K562 (cell line): ENCODE results near the gene NIPBL.

ENCODE experiments used
- C11orf30 ChIP-seq: fragments of 450-650 bp; IDR thresholded peaks from 2 replicates; pipeline ENCODE4 v1.6.1; 2016; ENCODE audit warnings: low read depth, mild to moderate bottlenecking
- CREBBP ChIP-seq: IDR thresholded peaks from one replicate; pipeline ENCODE4 v1.6.1; 2012; ENCODE audit warnings: low read depth, mild to moderate bottlenecking, control low read depth, inconsistent platforms, low read length
- CTCF ChIP-seq, 3 experiments: IDR thresholded peaks in 2 of 3; conservative IDR thresholded peaks in 1 of 3; 2 replicates each; pipeline ENCODE4 v1.5.1; 2011 to 2012; ENCODE audit warnings: low read length in 3 of 3, mild to moderate bottlenecking in 3 of 3, control low read depth in 2 of 3, improper control_type of control experiment in 1 of 3, inconsistent platforms in 1 of 3, low read depth in 1 of 3, mixed read lengths in 1 of 3, moderate library complexity in 1 of 3; ENCODE audit not compliant: insufficient read depth in 2 of 3
- DPF2 ChIP-seq: fragments of 450-650 bp; IDR thresholded peaks from 2 replicates; pipeline ENCODE4 v1.6.1; 2016
- EP300 ChIP-seq: IDR thresholded peaks from 2 replicates; pipeline ENCODE4 v1.6.1; 2012; ENCODE audit warnings: low read length, improper control_type of control experiment
- ESRRB ChIP-seq: fragments of 250-450 bp; sonication (Bioruptor Pico); IDR thresholded peaks from 2 replicates; pipeline ENCODE4 v1.5.0; 2020; ENCODE audit warnings: mild to moderate bottlenecking, moderate library complexity, borderline replicate concordance
- FUS ChIP-seq: fragments of 200-400 bp; formaldehyde crosslinking; optimal IDR thresholded peaks from 2 replicates; pipeline ENCODE3; 2017; ENCODE audit warnings: low read depth, low read length
- GATA2 ChIP-seq: sonication (generic); formaldehyde crosslinking; IDR thresholded peaks from 2 replicates; pipeline ENCODE4 v1.4.0; 2020; ENCODE audit warnings: mild to moderate bottlenecking, missing genetic modification reagents
- KAT7 ChIP-seq: sonication (generic); formaldehyde crosslinking; IDR thresholded peaks from 2 replicates; pipeline ENCODE4 v1.8.0; 2022; ENCODE audit warnings: missing genetic modification reagents, mild to moderate bottlenecking, borderline replicate concordance
- NKRF ChIP-seq: fragments of 450-650 bp; IDR thresholded peaks from 2 replicates; pipeline ENCODE4 v1.6.1; 2016; ENCODE audit warnings: borderline replicate concordance
- SMAD1 ChIP-seq: fragments of 150-350 bp; IDR thresholded peaks from 2 replicates; pipeline ENCODE4 v1.6.1; 2014; ENCODE audit warnings: low read length, low read depth; ENCODE audit not compliant: partially characterized antibody
- ZMIZ1 ChIP-seq, 2 experiments: fragments of 150-350 bp in 1 of 2; IDR thresholded peaks; 2 replicates each; pipeline ENCODE4 v1.6.1; 2012 to 2016; ENCODE audit warnings: low read depth in 2 of 2, low read length in 2 of 2, mild to moderate bottlenecking in 1 of 2, moderate library complexity in 1 of 2
- TF ChIP-seq, protein P1 (sequence below), 2 experiments: fragments of 450-650 bp in 1 of 2; sonication (generic) in 1 of 2; formaldehyde crosslinking in 1 of 2; IDR thresholded peaks in 1 of 2; conservative IDR thresholded peaks in 1 of 2; 2 replicates each; pipeline versions ENCODE4 v1.6.1 to v1.8.1; 2016 to 2023; ENCODE audit warnings: mild to moderate bottlenecking in 2 of 2, moderate library complexity in 2 of 2, inconsistent platforms in 1 of 2, missing genetic modification reagents in 1 of 2

DNA sequence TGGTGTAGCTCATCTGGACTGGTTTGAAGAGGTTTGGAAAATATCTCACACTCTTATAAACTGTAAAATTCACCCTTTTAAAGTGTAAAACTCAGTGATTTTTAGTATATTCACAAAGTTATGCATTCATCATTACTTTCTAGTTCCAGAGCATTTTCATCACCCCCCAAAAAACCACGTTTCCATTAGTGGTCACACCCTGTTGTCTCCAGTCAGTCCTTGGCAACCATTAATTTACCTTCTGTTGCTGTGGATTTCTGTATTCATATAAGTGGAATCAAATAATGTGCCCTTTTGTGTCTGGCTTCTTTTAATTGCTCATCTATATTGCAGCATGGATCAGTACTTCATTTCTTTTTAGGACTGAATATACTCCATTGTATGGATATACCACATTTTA lies 18.4 kb downstream of the NIPBL start:
- TF ChIP-seq CTCF (IDR thresholded peaks at IDR 0.05 in 2 of 3, conservative IDR thresholded peaks at IDR 0.05 in 1 of 3; ENCODE audit: insufficient read depth in 2 of 3, low read depth in 1 of 3, low read length in 3 of 3), result no peak
- TF ChIP-seq DPF2, result no peak
- no peak for TF ChIP-seq SMAD1
- TF ChIP-seq CREBBP, result no peak
- TF ChIP-seq FUS, result no peak
- TF ChIP-seq ZMIZ1 (IDR thresholded peaks at IDR 0.05; ENCODE audit: low read depth in 2 of 2, low read length in 2 of 2), result no peak
- no peak for TF ChIP-seq C11orf30
- TF ChIP-seq NKRF, result no peak
- TF ChIP-seq ESRRB (CRISPR knock-in tag), result no peak
- TF ChIP-seq EP300, result no peak
- TF ChIP-seq KAT7 (CRISPR knock-in tag), result no peak
- TF ChIP-seq, protein P1, sequence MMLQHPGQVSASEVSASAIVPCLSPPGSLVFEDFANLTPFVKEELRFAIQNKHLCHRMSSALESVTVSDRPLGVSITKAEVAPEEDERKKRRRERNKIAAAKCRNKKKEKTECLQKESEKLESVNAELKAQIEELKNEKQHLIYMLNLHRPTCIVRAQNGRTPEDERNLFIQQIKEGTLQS (IDR thresholded peaks at IDR 0.05), result no peak
- TF ChIP-seq, protein P1 (CRISPR knock-in tag; conservative IDR thresholded peaks at IDR 0.05), result no peak
- no peak for TF ChIP-seq GATA2
